ENCODE results near the gene ALDH1A2.

ALDH1A2 gene

DNA sequence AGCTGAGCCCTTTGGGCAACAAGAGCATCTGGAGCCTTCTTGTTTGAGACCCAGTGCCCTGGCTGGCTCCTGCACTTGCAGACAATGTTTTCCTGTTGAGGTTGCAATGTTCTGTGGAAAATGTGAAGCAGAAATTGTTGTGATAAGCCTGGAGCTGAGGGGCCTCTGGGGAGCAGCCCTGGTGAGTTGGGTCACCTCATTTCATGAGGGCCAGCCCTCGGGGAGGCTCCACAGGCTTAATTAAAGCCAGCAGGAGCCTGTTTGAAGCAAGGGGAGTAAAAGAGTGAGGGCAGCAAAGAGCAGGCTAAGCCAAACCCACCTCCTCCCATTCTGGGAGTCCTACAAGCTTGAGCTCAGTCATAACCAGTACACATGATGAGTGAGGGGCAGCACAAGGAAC lies 154.3 kb downstream of the ALDH1A2 start:
- in situ Hi-C loops (cut with MboI; ENCODE audit: low sequenced_read_pairs) = no loop called here

DNA sequence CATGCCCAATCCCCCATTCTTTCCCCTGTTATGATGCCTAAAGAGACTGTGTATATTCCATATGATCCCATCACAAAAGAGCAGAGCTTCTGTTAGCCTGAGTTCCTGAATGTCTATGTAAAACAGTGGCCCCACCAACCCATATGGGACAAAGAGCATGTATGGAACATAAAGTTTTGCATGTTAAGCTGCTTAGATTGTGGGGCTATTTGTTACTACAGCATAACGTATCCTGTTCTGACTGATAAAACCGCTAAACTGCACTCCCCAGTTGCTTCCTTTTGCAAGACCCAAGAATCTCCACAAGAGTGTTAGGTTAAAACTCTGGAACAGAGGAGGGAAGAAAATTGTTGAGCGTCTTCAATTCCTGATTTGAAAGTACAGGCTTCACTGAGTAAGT lies 154.8 kb downstream of the ALDH1A2 start:
- in situ Hi-C loops (cut with MboI; ENCODE audit: low sequenced_read_pairs) = no loop called here

DNA sequence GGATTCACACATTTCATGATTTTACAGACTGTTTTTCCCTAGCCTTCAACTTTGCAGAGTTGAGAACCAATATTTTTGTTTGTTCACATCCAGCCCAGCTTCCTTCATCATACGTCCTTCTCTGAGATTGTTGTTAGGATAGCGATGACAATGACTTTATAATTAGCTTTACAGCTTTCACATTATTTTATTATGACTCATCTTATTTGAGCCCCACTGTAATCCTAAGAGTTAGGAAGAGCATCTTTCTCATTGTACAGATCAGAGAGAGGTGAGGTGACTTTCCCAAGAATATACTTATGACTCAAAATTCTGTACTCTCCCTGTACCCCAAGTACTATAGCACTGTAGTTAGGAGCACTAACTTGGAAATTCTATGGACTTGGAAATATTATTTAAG lies 156.1 kb downstream of the ALDH1A2 start:
- in situ Hi-C loops (cut with MboI; ENCODE audit: low sequenced_read_pairs) = no loop called here

DNA sequence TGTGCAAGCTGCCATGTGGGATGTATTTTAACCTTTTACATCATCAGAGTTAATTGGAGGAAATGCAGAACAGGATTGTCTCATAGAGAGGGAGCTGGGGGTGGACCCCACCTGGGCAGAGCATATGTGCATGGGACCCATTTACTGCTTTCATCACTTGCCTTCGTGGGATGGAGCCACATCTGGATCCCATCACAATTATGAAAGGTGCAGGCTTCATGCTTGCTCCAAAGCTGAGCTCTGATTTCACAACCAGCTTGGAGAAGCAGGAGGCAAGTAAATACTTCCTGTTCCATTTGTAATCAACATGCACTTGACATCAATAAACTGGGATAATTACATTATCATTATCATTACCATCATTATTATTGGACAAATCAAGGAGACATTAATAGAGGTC lies 161.9 kb downstream of the ALDH1A2 start:
- in situ Hi-C loops (cut with MboI; ENCODE audit: low sequenced_read_pairs) = no loop called here

Measured in hTERT RPE-1 (cell line).